WERI-Rb-1 (cell line): Measurements from ENCODE around the gene MACROD1.

Source experiments
- DNase-seq: peaks from one replicate; pipeline ENCODE4 v3.0.0-alpha.2; 2020
- H3K27ac ChIP-seq: fragments of 250-450 bp; sonication (Bioruptor Pico); 2 replicates; pipeline ENCODE4 v1.5.1; 2020; ENCODE audit warnings: mild to moderate bottlenecking, moderate library complexity
- H3K27me3 ChIP-seq: fragments of 250-450 bp; sonication (Bioruptor Pico); 2 replicates; pipeline ENCODE4 v1.5.1; 2021; ENCODE audit warnings: mild to moderate bottlenecking, low read depth, moderate library complexity; ENCODE audit not compliant: insufficient read depth, severe bottlenecking
- H3K36me3 ChIP-seq: fragments of 250-450 bp; sonication (Bioruptor Pico); 2 replicates; pipeline ENCODE4 v1.5.1; 2020; ENCODE audit warnings: mild to moderate bottlenecking, moderate library complexity
- H3K4me3 ChIP-seq: 2 replicates; pipeline ENCODE4 v1.5.1; 2011; ENCODE audit warnings: low read depth, mild to moderate bottlenecking, control low read depth, low read length
- H3K9me3 ChIP-seq: fragments of 250-450 bp; sonication (Bioruptor Pico); 2 replicates; pipeline ENCODE4 v1.5.1; 2021; ENCODE audit warnings: mild to moderate bottlenecking, moderate library complexity; ENCODE audit not compliant: severe bottlenecking
- TF ChIP-seq, protein P1 (sequence below): IDR thresholded peaks from 2 replicates; pipeline ENCODE4 v1.5.1; 2011; ENCODE audit warnings: low read depth, mild to moderate bottlenecking, control low read depth, inconsistent platforms, low read length

Gene MACROD1

DNA sequence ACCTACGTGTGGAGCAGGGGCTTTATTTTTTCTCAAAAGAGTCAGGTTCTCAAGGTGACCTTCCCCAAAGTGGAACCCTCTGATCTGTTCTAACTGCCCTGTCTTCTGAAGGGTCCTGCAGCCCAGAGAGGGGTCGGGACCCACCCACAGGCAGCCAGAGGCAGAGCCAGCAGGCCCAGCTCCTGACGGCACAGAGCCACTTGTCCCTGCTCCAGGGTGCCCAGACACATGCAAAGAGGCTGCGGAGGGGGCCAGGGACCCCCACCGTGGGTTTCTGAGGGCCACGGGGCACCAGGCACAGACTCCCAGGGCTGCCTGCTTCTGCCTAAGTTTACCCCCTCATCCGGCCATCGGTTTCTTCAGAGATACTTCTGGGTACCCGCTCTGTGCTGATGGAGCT, 93.0 kb downstream of the MACROD1 start:
- H3K36me3 ChIP-seq, result no peaks in the 10 kb centered on the region
- H3K27ac ChIP-seq, result peak overlapping the region; percentile 68
- H3K27me3 ChIP-seq, result no peaks in the 10 kb centered on the region
- no peak for DNase-seq
- no peak overlapping the region for H3K4me3 ChIP-seq
- TF ChIP-seq, protein P1, sequence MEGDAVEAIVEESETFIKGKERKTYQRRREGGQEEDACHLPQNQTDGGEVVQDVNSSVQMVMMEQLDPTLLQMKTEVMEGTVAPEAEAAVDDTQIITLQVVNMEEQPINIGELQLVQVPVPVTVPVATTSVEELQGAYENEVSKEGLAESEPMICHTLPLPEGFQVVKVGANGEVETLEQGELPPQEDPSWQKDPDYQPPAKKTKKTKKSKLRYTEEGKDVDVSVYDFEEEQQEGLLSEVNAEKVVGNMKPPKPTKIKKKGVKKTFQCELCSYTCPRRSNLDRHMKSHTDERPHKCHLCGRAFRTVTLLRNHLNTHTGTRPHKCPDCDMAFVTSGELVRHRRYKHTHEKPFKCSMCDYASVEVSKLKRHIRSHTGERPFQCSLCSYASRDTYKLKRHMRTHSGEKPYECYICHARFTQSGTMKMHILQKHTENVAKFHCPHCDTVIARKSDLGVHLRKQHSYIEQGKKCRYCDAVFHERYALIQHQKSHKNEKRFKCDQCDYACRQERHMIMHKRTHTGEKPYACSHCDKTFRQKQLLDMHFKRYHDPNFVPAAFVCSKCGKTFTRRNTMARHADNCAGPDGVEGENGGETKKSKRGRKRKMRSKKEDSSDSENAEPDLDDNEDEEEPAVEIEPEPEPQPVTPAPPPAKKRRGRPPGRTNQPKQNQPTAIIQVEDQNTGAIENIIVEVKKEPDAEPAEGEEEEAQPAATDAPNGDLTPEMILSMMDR, result no peak
- H3K9me3 ChIP-seq, result no peaks in the 10 kb centered on the region

DNA sequence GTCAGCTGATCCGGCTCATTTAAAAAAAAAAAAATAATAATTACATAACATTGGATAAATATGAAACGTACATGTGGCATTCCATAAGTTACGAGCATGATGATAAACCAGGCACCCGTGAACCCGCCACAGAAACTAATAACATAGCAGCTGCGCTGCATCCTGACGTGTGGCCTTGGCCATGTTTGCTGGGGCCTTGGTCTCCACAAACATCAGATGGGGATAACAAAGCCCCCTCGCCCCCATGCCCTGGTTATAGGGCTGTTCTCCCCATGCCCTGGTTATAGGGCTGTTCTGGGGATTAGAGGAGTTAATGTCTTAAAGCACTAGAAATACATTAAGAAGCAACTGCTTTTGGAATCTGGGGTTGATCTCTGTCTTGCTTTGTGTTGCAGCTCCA, 93.5 kb downstream of the MACROD1 start:
- TF ChIP-seq, protein P1, result no peak
- Histone ChIP-seq H3K4me3 (no peak overlapping the region), H3K27ac (peak overlapping the region; percentile 68), H3K27me3 (no peaks in the 10 kb centered on the region), H3K9me3 (no peaks in the 10 kb centered on the region), H3K36me3 (no peaks in the 10 kb centered on the region)
- DNase-seq, result no peak

DNA sequence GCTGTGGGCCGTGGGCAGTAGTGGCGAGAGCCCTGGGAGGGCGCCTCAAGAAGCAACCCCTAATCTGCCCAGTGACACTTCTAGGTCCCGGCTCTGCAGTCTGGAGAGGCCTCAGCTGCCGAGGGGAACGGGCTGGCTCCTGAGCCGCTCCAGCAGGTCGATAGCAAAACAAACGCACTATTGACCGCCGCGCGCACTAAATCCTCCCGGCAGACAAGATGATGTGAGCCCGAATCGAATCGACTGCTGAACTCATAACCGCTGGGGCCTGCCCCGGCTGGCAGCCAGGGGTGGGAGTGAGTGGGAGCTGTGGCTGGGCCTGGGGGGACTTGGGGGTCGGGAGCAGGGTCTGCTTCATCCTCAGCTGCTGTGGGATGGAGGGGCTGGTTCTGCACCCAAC, 94.1 kb downstream of the MACROD1 start:
- Histone ChIP-seq H3K27me3 (no peaks in the 10 kb centered on the region), H3K27ac (peak overlapping the region; percentile 68), H3K9me3 (no peaks in the 10 kb centered on the region), H3K4me3 (no peak overlapping the region), H3K36me3 (no peaks in the 10 kb centered on the region)
- DNase-seq, result peak; percentile 82
- TF ChIP-seq, protein P1, result no peak

DNA sequence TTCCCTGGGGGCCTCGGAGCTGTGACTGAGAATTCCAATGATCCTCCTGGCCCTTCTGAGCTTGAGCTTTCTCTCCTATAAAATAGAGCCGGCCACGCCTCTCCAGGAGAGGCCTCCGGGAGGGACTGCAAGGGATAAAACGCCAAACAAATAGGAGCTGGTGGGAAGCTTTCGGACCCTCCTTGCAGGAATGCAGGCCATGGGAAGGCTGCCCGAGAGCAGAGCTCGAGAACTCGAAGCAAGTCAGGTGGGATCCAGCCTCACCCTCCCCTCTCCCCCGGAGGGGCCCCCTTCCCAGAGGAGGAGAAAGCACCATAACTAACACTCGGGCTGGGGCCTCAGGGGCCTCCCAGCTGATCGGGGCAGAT, 95.6 kb downstream of the MACROD1 start:
- Histone ChIP-seq H3K27me3 (no peaks in the 10 kb centered on the region), H3K36me3 (no peaks in the 10 kb centered on the region), H3K4me3 (no peak overlapping the region), H3K27ac (peak overlapping the region; percentile 23; the same call in 1 of the 2 replicates), H3K9me3 (no peaks in the 10 kb centered on the region)
- no peak for DNase-seq
- TF ChIP-seq, protein P1, result no peak

DNA sequence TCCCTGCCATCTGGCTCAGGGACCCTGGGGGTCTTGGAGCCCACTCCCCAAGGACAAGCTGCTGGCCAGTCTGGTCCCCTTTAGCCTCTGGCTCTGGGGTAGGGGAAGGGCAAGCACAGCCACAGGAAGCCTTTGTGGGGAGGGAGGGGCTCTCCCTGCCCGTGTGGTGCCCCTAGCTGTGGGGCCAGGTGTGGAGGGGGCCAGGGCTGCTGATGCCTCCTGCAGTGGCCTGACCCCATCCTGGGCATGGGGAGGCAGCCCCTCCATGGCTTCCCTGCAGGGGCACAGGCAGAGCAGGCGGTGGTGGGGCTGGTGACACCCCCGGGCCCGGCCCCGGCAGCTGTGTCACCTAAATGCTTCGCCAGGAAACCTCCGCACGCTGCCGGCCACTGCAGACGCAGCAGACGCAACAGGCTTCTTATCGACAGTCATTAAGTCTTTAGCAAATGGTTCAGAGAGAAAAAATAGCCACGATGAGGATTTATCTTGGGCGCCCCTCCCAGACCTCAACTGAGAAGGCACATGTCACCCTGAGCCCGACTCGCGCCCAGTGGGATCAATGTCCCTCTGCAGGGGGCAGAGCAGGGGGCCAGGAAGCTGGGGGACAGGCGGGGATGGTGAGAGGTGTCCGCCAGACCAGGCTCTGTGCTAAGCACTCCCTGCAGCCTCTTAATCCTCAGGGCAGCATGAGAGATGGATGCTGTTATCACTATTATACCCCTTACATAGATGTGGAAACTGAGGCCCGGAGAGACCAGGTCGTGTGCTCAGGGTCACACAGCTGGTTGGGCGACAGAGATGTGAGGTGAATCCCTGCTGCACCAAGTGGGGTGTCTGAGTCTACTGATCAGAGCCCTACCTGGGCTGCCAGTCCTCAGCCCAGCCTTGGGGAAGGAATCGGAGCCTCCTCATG, 96.3 kb downstream of the MACROD1 start:
- TF ChIP-seq, protein P1, result no peak
- H3K4me3 ChIP-seq, result no peak overlapping the region
- H3K27ac ChIP-seq, result peak overlapping the region; percentile 75
- peak; percentile 68 for DNase-seq
- H3K36me3 ChIP-seq, result no peaks in the 10 kb centered on the region; the same call in 1 of the 2 replicates
- H3K9me3 ChIP-seq, result no peaks in the 10 kb centered on the region
- H3K27me3 ChIP-seq, result no peaks in the 10 kb centered on the region
